Measurements from ENCODE around the gene TIGAR. TPM values are rescaled to one million over a fixed set of nuclear protein-coding genes. Genes with fewer than 3 reads are reported as not detected.

TIGAR gene
- total RNA-seq, 1 experiment from 2014 or later = 27.5 TPM

- Mint-ChIP-seq H3K27me3 (ENCODE audit: low read depth) (peaks cover 27% of the 10 kb centered on the region), H3K4me3 (peak overlapping the region; percentile 88 to 98; a peak in 4 of 5 replicates), H3K36me3 (ENCODE audit: insufficient read depth in 1 of 3, low read depth in 3 of 3) (peaks cover 61 to 64% (median 62%) of the 10 kb centered on the region in 3 experiments), H3K27ac (peak overlapping the region; percentile 20 to 90 (median 84); a peak in 5 of 7 replicates), H3K4me1 (peaks cover 38 to 48% of the 10 kb centered on the region in 2 experiments), H3K9me3 (peaks cover 2 to 3% of the 10 kb centered on the region in 2 experiments; a peak in 1 of 5 replicates)
- Histone ChIP-seq H4K8ac (replicated peaks; ENCODE audit: insufficient read length, low read depth, low read length) (no peak overlapping the region), H3K18ac (ENCODE audit: insufficient read length, low read depth, low read length) (no peak overlapping the region), H3K27me3 (ENCODE audit: insufficient read depth, low read length) (no peaks in the 10 kb centered on the region; the same call in 1 of the 2 replicates), H3K4me1 (ENCODE audit: insufficient read depth, low read length) (peaks cover 9% of the 10 kb centered on the region), H3K4me2 (ENCODE audit: insufficient read depth, insufficient read length, low read length) (peak overlapping the region; percentile 77), H2BK15ac (ENCODE audit: low read depth, low read length) (no peak overlapping the region), H3T11ph (ENCODE audit: low read length) (no peak overlapping the region), H3K4ac (ENCODE audit: low read depth, low read length) (no peak overlapping the region), H3K9ac (ENCODE audit: extremely low read depth, insufficient read length, low read length) (no peak overlapping the region), H3K79me1 (ENCODE audit: insufficient read depth, low read depth, low read length, poor library complexity, severe bottlenecking) (peaks cover 2% of the 10 kb centered on the region), H2BK120ac (ENCODE audit: low read depth, low read length, poor library complexity, severe bottlenecking) (no peak overlapping the region), H3K9me3 (ENCODE audit: control insufficient read depth, low read depth, low read length) (no peaks in the 10 kb centered on the region), H4K5ac (ENCODE audit: insufficient read length, low read depth, low read length) (no peak overlapping the region), H2BK12ac (ENCODE audit: insufficient read length, low read depth, low read length) (no peak overlapping the region), H2AK5ac (ENCODE audit: insufficient read length, low read length) (no peak overlapping the region), H3K23ac (ENCODE audit: insufficient read length, low read depth, low read length) (no peak overlapping the region), H3K14ac (ENCODE audit: insufficient read depth, low read length) (no peak overlapping the region), H3K56ac (ENCODE audit: insufficient read length, low read depth, low read length) (no peak overlapping the region), H4K20me1 (ENCODE audit: control insufficient read depth, insufficient read depth, insufficient read length) (peaks cover 4% of the 10 kb centered on the region), H4K91ac (ENCODE audit: insufficient read length, low read depth, low read length) (no peak overlapping the region), H2BK5ac (ENCODE audit: insufficient read length, low read length) (no peak overlapping the region), H3K79me2 (ENCODE audit: insufficient read depth, low read length) (peaks cover 20% of the 10 kb centered on the region), H2AFZ (ENCODE audit: low read length) (no peak overlapping the region), H3K27ac (ENCODE audit: insufficient read length, low read depth, low read length) (no peak overlapping the region), H3K23me2 (ENCODE audit: insufficient read length, low read depth, low read length, poor library complexity, severe bottlenecking) (peaks cover 30% of the 10 kb centered on the region), H2BK20ac (ENCODE audit: low read depth, low read length, poor library complexity, severe bottlenecking) (no peak overlapping the region)
- no peak for TF ChIP-seq CTCF (conservative IDR thresholded peaks at IDR 0.05)
- WGBS (ENCODE audit: extremely low coverage, insufficient read length, low lambda C conversion rate) = no CpG with 5 or more reads among the region's 6 CpGs
- no peak for DNase-seq
These were observed 43.8 kb upstream of the TIGAR start for GRCh38 chr12:4277205-4277543.
